NT2/D1 (cell line): Measurements from ENCODE around the gene DDC.

Source experiments
- SUZ12 ChIP-seq: IDR thresholded peaks from 2 replicates; pipeline ENCODE4 v1.6.1; 2011; ENCODE audit not compliant: insufficient read length, insufficient read depth; ENCODE audit errors: extremely low read depth
- YY1 ChIP-seq: IDR thresholded peaks from 2 replicates; pipeline ENCODE4 v1.6.1; 2011; ENCODE audit not compliant: insufficient read length, insufficient read depth
- ZNF274 ChIP-seq: IDR thresholded peaks from 2 replicates; pipeline ENCODE4 v1.6.1; 2011; ENCODE audit warnings: mild to moderate bottlenecking, low read depth, low read length

DNA sequence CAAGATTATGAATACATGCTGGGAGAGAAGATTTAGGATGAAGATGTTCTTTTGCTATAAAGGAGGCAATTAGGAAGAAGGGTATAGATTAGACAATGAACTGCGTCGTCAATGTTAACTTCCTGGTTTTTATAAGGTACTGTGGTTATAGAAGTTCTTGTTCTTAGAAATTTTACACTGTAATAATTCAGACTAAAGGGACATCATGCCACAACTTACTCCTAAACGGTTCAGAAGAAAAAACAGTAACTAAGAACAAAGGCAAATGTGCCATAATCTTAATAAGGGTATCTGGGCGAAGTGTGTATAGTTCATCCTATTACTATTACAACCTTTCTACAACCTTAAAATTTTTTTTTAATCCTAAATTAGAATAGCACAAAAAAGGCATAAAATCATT, 31.3 kb upstream of the DDC start:
- TF ChIP-seq YY1 (no peak), SUZ12 (no peak), ZNF274 (no peak)
